Stimulated activated CD8-positive, alpha-beta memory T cell treated with anti-CD3 and anti-CD28 coated beads, Interleukin-4, amount 100 ng/mL, for 24 hours (primary cell): ENCODE data around the gene PCYT1B.
"Not testable (repeated sequence)": the region's sequence is repeated elsewhere in the genome, so short reads cannot be mapped to it uniquely, and the experiment has no call there.

ENCODE experiments used
- DNase-seq: peaks from one replicate; pipeline ENCODE4 v3.0.0-alpha.2; 2020; ENCODE audit warnings: low read depth

PCYT1B gene

DNA sequence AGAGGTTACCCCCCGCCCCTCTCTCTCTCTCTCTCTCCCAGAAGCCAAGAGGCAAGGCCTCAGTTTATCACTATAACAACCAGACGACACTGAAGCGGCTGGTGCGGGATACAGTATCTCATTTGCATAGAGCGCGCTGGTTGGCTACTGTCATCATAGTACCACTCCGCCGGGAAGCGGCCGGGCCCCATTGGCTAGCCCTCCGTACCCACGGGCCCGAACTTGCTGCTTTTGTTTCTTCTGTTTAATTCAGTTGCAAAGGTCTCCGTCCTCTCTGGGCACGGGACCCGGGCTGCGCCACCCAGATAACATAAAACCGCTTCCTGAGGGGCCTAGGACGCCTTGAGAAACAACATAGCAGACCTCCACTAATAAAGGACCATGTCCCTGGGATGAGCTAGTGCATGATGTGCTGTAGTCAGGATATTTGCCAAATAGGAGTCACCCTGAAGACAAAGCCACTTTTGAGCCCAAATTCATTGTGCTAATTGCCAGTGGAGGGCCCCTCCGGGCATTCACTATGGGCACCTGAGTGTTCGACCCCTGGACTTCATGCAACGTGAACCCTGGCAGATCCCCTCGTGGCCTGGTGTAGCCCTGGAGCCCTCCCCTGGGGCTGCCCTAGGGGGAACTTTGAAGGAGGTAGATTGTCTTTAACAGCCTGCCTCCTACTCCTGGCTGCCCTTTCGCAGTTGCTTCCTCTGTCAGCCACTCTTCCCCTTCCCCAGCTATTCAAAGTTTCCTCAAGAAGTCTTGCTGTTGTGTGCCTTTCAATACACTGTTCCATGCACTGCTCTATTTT lies at the start of gene PCYT1B:
PCYT1B (minus strand) TSS at position 91 of the 802 bp plus-strand sequence. CDS start 242 bp downstream, outside the sequence.
- peak; percentile 19 for DNase-seq

DNA sequence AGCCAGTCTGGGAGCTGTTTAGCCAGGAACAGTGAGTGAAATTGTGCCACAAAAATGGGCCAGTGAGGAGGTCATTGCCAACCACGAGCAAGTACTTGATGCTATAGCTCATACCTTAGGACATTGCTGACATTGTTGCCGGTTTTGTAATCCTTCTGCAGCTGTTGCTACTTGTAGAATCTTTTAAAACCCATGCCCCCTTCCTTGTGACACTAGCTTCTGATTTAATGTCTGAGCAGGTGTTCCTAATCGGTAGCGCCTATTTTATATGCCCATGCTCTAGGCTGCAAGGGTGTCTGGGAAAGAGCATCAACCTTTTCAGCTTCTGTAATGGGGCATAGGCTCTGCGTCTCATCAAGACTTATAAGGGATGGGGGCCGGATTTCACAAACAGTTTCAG lies 49.1 kb upstream of the PCYT1B start:
- DNase-seq = no peak

DNA sequence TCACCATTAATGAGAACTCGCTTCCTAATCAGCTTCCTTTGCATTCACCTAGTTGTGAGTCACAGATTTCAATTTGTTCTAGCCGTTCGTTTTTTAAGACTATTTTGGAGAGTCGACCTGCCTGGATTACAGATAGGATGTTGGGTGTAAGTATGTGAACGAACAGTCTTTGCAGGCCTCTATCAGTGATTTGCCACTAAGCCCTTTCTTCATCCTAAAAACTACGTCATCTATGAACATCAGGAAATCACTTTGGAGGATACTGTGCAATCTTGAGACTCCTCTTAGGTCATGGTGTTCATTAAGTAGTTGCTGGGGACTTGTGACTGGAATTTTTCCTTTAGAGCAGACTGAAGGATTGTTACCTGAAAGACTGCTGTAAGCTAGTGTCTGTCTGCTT lies 47.7 kb upstream of the PCYT1B start:
- DNase-seq = no peak

DNA sequence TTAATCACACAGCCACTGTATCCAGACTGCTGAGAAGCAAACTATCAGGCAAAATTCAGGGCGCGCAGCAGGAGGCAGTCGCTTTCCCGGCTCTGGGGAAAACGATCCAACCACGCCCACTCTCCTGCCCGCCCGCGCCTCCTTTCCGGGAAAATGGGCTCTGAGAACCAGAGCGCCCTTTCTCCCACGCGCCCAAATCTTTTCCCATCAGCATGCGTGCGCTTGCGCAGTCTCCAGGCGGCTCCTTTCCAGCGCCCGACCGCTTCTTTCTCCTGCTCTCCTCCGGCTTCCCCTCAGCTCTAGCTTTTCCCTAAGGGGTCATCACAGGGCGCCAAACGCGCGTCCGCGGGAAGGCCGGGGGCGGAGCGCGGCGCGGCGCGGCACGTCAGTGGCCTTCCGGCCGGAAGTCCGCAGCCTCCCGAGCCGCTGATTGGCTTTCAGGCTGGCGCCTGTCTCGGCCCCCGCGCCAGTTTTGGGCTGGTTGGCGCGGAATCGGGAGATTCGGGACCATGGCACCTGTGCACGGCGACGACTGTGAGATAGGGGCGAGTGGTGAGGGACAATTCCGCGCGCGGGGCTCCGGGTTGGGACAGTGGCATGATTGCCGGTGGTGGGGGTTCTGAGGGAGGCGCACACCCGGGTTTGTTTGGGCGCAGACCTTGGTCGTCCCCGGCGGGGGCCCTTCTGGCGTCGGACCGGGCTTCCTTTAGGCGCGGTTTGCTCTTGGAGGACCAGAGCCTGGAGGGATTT lies 46.5 kb upstream of the PCYT1B start, which contains the start of gene POLA1:
POLA1 (plus strand) TSS at position 466 of the 750 bp plus-strand sequence; CDS start at position 510, 44 bp downstream.
- DNase-seq = peak; percentile 62

DNA sequence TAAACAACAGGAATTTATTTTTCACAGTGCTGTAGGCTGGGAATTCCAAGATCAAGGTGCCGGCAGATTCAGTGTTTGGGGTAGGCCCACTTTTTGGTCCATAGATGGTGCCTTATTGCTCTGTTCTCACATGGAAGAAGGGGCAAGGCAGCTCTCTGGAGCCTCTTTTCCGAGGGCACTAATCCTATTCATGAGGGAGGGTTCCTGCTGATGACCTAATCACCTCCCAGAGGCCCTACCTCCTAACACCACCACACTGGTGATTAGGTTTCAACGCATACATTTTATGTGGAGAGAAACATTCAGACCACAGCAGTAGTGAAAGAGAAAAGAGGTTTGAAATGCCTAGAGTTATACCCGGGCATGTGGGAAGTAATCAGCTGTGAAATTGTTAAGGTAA lies 45.2 kb upstream of the PCYT1B start:
- no peak for DNase-seq

DNA sequence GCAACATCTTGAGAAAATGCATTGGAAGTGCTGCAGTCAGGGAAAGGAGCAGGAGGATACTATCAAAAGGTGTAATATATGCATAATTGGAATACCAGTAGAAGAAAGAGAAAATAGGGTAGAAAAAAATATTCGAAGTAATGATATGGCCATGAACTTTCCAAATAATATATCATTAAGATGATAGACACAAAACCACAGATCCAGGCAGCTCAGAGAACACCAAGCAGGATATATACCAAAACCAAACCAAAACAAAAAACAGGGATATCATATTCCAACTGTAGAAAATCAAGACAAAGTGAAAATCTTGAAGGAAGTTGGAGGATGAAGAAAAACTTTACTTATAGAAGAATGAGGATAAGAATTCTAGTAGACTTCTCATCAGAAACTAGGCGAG lies 36.9 kb upstream of the PCYT1B start:
- DNase-seq = no peak

DNA sequence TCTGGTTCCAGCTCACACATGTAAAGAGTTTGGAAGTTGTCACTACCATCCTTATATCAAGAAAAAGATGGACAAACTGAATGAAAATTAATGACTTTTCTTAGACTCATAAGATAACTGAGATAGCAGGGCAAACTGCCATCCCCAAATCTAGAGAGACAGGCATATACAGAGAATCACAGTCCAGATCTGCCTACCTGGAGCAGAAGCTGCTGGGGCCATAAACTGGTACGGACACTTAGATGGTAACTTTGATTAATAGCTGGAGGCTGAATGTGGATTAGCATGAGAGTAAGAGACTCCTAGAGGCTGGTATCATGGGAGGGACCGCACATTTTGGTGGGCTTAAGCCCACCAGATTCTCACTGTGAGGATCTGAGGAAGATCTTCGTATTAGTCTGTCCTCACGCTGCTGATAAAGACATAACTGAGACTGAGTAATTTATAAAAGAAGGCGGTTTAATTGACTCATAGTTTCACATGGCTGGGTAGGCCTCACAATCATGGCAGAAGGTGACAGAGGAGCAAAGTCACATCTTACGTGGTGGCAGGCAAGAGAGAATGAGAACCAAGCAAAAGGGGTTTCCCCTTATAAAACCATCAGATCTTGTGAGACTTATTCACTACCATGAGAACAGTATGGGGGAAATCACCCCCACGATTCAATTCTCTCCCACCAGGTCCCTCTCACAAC lies 35.7 kb upstream of the PCYT1B start:
- no peak for DNase-seq

DNA sequence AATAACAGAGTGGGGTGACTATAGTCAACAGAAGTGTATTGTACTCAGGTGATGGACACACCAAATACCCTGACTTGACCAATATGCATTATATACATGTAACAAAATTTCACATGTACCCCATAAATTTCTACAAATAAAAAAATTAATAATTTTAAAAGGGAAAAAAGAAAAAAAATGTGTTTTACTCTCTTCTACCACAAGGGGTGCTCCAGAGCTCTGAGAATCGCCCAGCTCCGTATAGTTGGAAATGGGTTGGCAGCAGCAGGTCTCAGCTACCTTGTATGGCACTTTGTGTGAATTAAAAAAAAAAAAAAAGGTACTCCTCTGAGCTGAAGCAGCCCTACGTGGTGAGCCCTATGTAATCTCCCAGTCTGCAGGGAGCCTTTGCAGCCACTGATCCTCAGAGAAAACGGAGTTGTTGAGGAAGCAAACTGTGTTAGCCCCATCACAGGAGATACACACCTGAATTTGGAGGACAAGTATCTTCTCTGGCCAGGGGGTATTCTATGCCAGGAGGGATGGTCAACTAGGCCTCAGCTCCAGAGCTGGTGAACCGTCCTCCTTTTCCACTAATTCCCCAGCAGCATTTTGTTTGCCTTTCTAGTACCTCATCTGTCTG lies 29.4 kb upstream of the PCYT1B start:
- DNase-seq = no peak

DNA sequence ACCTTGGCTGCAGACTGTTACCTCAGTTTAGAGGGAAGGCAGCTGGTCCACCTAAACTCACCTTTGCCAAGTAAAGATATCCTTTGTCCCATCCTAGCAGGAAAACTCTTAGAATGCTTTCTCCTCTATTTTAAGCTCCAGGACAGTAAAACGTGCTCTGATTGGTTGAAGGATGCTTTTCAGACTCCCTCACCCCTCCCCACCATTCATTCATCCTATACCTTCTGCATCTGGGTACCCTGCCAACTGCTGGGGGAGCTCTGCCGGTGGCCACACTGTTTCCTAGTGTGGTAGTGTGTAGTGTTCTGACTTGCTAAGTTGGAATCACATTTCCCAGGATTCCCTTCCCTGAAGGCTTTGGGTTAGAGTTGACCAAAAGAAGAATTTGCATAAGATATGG lies 26.3 kb upstream of the PCYT1B start:
- no peak for DNase-seq

DNA sequence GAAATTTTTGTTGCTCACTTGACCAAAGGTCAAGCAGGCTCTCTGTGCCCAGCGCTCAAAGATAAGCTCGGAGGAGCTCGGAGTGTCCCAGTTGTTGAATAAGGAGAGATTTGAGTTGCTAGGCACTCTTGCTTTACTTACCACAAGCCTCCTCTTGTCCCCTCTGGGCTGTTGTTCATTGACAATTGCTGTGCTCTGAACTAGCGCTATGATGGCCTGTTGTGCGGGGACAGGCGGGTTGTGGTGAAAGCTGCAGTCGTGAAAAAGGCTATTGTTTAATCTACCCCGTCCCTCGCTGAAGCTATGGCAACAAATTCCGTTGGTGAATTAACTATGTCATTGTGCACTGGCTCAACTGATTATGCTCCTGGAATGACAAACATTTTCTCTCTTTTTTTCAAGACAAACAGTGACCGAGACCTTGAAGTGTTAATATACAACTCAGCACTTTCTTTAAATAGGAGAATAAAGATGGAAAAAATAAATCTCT lies 25.6 kb upstream of the PCYT1B start:
- DNase-seq = no peak

DNA sequence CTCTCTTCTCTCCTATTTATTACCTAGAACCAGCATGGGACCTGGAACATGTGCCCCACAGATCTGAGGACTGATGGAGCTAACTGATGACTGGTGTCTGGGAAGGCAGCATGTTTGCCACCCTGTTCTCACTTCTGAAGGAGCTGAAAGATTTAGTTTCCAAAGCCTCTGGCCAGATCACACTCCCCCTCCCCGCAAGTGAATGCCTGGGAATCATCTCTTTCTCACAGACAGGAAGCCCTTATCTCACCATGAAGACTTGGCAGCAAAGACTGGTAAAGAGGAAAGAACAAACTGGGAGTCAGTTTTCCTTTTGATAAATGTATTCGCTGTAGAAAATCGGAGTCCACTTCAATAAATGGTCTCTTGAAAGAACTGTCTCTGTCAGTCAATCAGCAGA lies 21.0 kb upstream of the PCYT1B start:
- DNase-seq = no peak

DNA sequence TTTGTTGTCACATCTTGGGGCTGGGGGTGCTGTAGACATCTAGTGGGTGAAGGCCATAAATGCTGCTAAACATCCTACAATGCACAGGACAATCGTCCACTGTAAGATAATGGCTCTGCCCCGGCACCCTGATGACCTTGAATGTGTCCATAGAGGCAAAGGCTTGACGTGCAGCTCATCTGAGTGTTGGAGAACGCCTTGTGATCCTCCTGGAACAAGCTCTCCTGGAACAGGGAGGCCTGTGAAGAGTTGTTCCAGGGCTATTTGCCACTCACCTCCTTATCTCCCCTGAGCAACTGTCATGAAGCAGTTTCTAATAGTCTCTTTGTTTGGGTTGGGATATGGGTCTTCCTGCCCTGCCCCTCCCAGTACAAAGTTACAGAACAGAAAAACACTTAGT lies 15.2 kb upstream of the PCYT1B start:
- DNase-seq = no peak

DNA sequence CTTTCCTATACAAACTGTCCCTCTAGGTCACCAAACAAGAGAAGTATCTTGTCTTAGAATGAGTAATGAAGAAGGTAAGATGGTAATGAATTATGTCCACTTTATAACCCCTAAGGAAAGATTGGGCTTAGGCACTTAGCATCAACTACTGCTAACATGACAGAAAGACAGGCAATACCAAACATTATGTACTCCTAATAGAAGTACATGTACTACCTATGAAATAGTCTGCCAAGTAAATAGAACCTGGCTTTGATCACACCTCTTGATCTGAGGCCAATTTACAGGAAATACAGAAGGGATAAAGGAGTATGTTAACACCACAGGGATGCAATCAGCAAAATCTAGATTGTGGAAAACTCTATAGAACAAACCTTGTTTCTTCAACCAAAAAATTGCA lies 14.1 kb upstream of the PCYT1B start:
- no peak for DNase-seq

DNA sequence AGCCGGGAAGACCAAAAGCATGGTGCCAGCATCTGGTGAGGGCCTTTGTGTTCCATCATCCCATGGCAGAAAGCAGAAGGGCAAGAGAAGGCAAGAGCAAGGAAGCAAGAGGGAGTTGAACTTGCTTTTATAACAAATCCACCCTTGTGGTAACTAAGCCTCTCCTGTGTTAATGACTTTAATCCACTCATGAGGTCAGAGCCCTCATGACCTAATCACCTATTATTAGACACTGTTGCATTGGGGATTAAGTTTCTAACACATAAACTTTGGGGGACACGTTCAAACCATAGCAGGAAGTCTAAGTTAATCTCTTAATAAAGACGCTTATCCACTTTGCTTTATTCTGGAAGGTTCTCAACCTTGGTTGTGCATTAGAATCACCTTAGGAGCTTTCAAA lies 12.5 kb upstream of the PCYT1B start:
- DNase-seq = no peak

DNA sequence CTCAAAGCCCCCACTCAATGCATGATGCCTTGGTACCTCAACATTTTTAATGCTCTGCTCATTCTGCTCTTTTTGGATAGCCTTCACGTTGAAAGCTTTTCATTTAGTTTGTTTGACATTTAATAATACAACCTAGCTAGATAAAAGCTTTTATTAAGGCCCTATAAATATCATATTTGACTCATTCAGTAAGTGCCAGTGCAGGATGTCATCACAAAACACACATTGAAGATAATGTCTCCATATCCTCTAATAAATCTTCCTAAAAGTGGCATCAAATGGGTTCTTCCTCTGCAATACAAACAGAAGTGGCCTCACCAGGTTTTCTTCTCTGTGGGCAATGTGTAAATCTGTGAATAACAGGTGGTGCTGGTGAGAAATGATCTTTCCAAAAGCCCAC lies 12.0 kb upstream of the PCYT1B start:
- no peak for DNase-seq

DNA sequence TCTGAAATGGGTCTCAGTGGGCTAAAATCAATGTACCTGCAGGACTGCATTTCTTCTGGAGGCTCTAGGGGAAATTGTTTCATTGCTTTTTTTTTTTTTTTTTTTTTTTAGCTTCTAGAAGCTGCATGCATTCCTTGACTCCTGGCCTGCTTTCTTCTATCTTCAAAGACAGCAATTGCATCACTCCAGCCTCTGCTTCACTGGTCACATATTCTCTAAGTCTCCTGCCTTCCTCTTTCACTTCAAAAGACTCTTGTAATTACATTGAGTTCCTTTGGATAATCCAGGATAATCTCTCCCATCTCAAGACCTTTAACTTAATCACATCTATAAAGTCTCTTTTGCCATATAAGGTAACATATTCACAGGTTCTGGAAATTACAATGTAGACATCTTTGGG lies 11.3 kb upstream of the PCYT1B start:
- DNase-seq = no peak

DNA sequence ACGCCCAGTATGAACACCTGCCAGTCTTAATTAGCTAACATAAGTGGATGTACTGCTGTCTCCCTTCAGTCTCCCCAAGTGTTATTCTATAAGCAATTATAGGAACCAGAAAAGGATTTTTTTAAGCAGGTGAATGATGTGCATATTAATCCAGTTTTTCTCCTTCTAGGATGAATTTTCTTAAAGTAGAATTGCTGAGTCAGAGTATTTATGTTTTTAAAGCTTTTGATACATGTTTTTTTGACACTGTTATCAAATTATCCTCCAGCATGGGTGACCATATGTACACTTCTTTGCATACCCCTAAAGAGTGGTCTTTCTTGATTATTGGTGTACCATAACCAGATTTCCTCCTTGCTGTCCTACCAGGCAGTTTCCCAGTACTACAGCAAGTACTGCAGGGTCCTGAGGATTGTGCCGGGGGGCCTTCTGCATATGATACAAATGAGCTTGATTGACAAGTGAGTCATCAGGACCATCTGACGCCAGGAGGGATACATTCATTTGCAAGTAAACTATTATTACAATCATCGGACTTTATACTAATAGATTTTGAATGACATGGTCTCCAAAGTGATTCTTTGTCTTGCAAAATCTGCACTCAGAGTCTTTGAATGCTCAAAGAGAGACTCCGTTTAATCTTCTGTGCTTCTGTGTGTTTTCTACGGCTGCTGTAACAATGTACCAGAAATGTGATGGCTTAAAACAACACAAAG lies 10.7 kb upstream of the PCYT1B start:
- DNase-seq = no peak

DNA sequence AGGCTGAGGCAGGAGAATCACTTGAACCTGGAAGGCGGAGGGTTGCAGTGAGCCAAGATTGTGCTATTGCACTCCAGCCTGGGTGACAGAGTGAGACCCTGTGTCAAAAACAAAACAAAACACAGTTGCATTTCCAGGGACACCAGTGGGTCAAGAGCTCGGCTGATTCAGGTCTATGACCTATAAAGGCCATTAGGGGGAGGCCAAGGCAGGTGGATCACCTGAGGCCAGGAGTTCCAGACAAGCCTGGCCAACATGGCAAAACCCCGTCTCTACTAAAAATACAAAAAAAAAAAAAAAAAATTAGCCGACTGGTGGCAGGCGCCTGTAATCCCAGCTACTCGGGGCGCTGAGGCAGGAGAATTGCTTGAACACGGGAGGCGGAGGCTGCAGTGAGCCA lies 8.5 kb upstream of the PCYT1B start:
- DNase-seq = not testable (repeated sequence)

DNA sequence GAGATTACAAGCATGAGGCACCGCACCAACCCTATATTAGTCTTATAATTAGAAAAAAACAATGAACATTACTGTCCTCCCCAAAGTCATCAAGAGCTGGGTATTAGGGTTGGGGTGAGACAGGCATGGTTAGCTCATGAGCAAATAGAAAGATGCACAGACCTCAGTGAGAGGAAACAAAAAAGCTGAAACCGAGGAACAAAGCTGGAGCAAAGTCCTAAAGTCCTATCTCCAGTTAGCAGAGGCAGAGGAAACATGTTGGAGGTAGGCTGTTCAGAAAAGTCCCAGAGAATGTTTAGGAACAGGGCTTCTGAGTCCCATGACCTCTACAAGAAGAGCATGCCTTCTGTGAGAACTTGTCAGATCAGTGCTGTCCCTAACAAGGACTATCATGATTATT lies 4.6 kb upstream of the PCYT1B start:
- no peak for DNase-seq

DNA sequence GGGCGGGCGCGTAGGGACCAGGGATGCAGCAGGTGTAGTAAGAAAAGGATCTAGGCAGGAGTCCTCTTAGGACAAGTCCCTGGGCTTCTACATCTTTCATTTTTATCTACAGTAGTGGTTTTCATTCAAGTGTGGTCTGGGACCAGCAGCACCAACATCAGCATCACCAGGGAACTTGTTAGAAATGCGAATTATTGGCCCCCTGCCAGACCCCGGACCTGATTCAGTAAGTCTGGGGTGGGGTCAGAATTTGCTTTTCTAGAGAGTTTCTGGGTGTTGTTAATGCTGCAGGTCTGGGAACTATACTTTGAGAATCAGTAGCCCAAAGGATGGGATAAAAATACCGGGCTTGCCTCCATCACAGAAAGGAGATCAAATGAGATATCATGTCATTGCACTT lies 1.3 kb upstream of the PCYT1B start:
- DNase-seq = no peak

DNA sequence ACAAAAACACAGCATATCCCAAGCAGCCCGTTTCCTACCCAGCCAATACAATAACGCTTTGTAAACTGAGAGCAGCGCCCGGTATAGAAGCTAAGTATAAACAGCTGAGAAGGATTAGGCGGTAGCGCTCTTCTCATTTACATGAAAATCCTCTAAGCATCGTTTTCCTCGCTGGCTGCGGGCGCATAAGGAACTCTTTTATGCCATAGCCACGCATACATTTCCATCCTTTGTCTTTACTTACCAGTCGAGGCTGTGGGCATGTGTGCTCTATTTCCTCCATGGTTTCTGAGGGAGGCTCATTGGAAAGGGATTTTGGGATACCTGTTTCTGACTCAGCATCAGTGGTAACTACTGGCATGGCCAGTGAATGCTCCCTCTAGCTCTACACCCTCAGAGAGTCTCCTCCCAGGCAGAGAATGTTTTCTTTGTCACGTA lies 383 bp downstream of the PCYT1B start:
- no peak for DNase-seq
